ENCODE data around the gene NR1H4. TPM values are rescaled to one million over a fixed set of nuclear protein-coding genes. Genes with fewer than 3 reads are reported as not detected.
"Not testable (repeated sequence)": the region's sequence is repeated elsewhere in the genome, so short reads cannot be mapped to it uniquely, and the experiment has no call there.

The NR1H4 gene
- polyA plus RNA-seq, 1 donor from 2014 or later, result not detected

- Mint-ChIP-seq H3K4me1 (no peaks in the 10 kb centered on the region), H3K4me3 (no peak overlapping the region), H3K27me3 (no peaks in the 10 kb centered on the region), H3K36me3 (no peaks in the 10 kb centered on the region), H3K27ac (no peak overlapping the region), H3K9me3 (no peaks in the 10 kb centered on the region)
Measured at GRCh38 chr12:100485983-100486382, 12.3 kb downstream of the NR1H4 start.

GRCh38 chr12:100489251-100489820 lies 15.7 kb downstream of the NR1H4 start:
- Mint-ChIP-seq H3K27me3 (no peaks in the 10 kb centered on the region), H3K4me3 (no peak overlapping the region), H3K4me1 (no peaks in the 10 kb centered on the region), H3K27ac (no peak overlapping the region), H3K9me3 (peaks cover 0 to 1% (median 0%) of the 10 kb centered on the region in 3 donors), H3K36me3 (no peaks in the 10 kb centered on the region)

- Mint-ChIP-seq H3K9me3 (peaks cover 0 to 1% (median 0%) of the 10 kb centered on the region in 3 donors), H3K36me3 (no peaks in the 10 kb centered on the region), H3K4me3 (no peak overlapping the region), H3K4me1 (no peaks in the 10 kb centered on the region), H3K27me3 (no peaks in the 10 kb centered on the region), H3K27ac (no peak overlapping the region)
Measured at GRCh38 chr12:100490056-100490455, 16.4 kb downstream of the NR1H4 start.

- H3K9me3 Mint-ChIP-seq, result peaks cover 0 to 1% (median 0%) of the 10 kb centered on the region in 3 donors
- H3K4me1 Mint-ChIP-seq, result no peaks in the 10 kb centered on the region
- H3K4me3 Mint-ChIP-seq, result no peak overlapping the region
- H3K27ac Mint-ChIP-seq, result no peak overlapping the region
- H3K27me3 Mint-ChIP-seq, result no peaks in the 10 kb centered on the region
- H3K36me3 Mint-ChIP-seq, result no peaks in the 10 kb centered on the region
Measured at GRCh38 chr12:100491104-100491503, 17.4 kb downstream of the NR1H4 start.

GRCh38 chr12:100493396-100494012 lies 19.8 kb downstream of the NR1H4 start:
- H3K27ac Mint-ChIP-seq, result no peak overlapping the region
- H3K36me3 Mint-ChIP-seq, result no peaks in the 10 kb centered on the region
- H3K9me3 Mint-ChIP-seq, result peaks cover 0 to 1% (median 0%) of the 10 kb centered on the region in 3 donors
- H3K27me3 Mint-ChIP-seq, result no peaks in the 10 kb centered on the region
- no peaks in the 10 kb centered on the region for H3K4me1 Mint-ChIP-seq
- H3K4me3 Mint-ChIP-seq, result no peak overlapping the region

- H3K27ac Mint-ChIP-seq, result no peak overlapping the region
- H3K4me1 Mint-ChIP-seq, result no peaks in the 10 kb centered on the region
- H3K27me3 Mint-ChIP-seq, result no peaks in the 10 kb centered on the region
- H3K36me3 Mint-ChIP-seq, result no peaks in the 10 kb centered on the region
- no peak overlapping the region for H3K4me3 Mint-ChIP-seq
- peaks cover 0 to 1% (median 0%) of the 10 kb centered on the region in 3 donors for H3K9me3 Mint-ChIP-seq
Measured at GRCh38 chr12:100494026-100494425, 20.4 kb downstream of the NR1H4 start.

GRCh38 chr12:100494538-100494937 lies 20.9 kb downstream of the NR1H4 start:
- H3K36me3 Mint-ChIP-seq, result no peaks in the 10 kb centered on the region
- no peaks in the 10 kb centered on the region for H3K4me1 Mint-ChIP-seq
- no peak overlapping the region for H3K27ac Mint-ChIP-seq
- no peaks in the 10 kb centered on the region for H3K27me3 Mint-ChIP-seq
- no peak overlapping the region for H3K4me3 Mint-ChIP-seq
- H3K9me3 Mint-ChIP-seq, result peaks cover 0 to 1% (median 0%) of the 10 kb centered on the region in 3 donors

GRCh38 chr12:100497105-100497795 lies 23.6 kb downstream of the NR1H4 start:
- Mint-ChIP-seq H3K36me3 (no peaks in the 10 kb centered on the region), H3K9me3 (no peaks in the 10 kb centered on the region), H3K27ac (no peak overlapping the region), H3K4me3 (no peak overlapping the region), H3K4me1 (no peaks in the 10 kb centered on the region), H3K27me3 (no peaks in the 10 kb centered on the region)

- Mint-ChIP-seq H3K27me3 (no peaks in the 10 kb centered on the region), H3K9me3 (peaks cover 0 to 2% (median 0%) of the 10 kb centered on the region in 3 donors), H3K36me3 (no peaks in the 10 kb centered on the region), H3K4me1 (no peaks in the 10 kb centered on the region), H3K4me3 (no peak overlapping the region), H3K27ac (no peak overlapping the region)
Measured at GRCh38 chr12:100498141-100498540, 24.5 kb downstream of the NR1H4 start.

- Mint-ChIP-seq H3K9me3 (peaks cover 0 to 2% (median 0%) of the 10 kb centered on the region in 3 donors), H3K27me3 (no peaks in the 10 kb centered on the region), H3K36me3 (no peaks in the 10 kb centered on the region), H3K27ac (no peak overlapping the region), H3K4me1 (no peaks in the 10 kb centered on the region), H3K4me3 (no peak overlapping the region)
Measured at GRCh38 chr12:100499416-100499815, 25.8 kb downstream of the NR1H4 start.

- H3K4me1 Mint-ChIP-seq, H3K4me3 Mint-ChIP-seq, H3K9me3 Mint-ChIP-seq, H3K27me3 Mint-ChIP-seq, H3K36me3 Mint-ChIP-seq, H3K27ac Mint-ChIP-seq: not testable (repeated sequence)
Measured at GRCh38 chr12:100502718-100503117, 29.1 kb downstream of the NR1H4 start.

GRCh38 chr12:100503228-100503628 lies 29.6 kb downstream of the NR1H4 start:
- no peak overlapping the region for H3K4me3 Mint-ChIP-seq
- H3K27ac Mint-ChIP-seq, result no peak overlapping the region
- H3K27me3 Mint-ChIP-seq, result peaks cover 3% of the 10 kb centered on the region
- no peaks in the 10 kb centered on the region for H3K4me1 Mint-ChIP-seq
- peaks cover 0 to 2% (median 0%) of the 10 kb centered on the region in 3 donors for H3K9me3 Mint-ChIP-seq
- H3K36me3 Mint-ChIP-seq, result no peaks in the 10 kb centered on the region

GRCh38 chr12:100504804-100505203 lies 31.1 kb downstream of the NR1H4 start:
- no peaks in the 10 kb centered on the region for H3K4me1 Mint-ChIP-seq
- peaks cover 0 to 2% (median 0%) of the 10 kb centered on the region in 3 donors for H3K9me3 Mint-ChIP-seq
- H3K4me3 Mint-ChIP-seq, result no peak overlapping the region
- no peaks in the 10 kb centered on the region for H3K36me3 Mint-ChIP-seq
- H3K27ac Mint-ChIP-seq, result no peak overlapping the region
- peaks cover 3% of the 10 kb centered on the region for H3K27me3 Mint-ChIP-seq

GRCh38 chr12:100508751-100509150 lies 35.1 kb downstream of the NR1H4 start:
- no peaks in the 10 kb centered on the region for H3K9me3 Mint-ChIP-seq
- H3K4me3 Mint-ChIP-seq, result no peak overlapping the region
- H3K27ac Mint-ChIP-seq, result no peak overlapping the region
- H3K36me3 Mint-ChIP-seq, result no peaks in the 10 kb centered on the region
- H3K4me1 Mint-ChIP-seq, result no peaks in the 10 kb centered on the region
- H3K27me3 Mint-ChIP-seq, result peaks cover 3% of the 10 kb centered on the region

GRCh38 chr12:100512692-100513091 lies 39.0 kb downstream of the NR1H4 start:
- Mint-ChIP-seq H3K4me3 (no peak overlapping the region), H3K36me3 (no peaks in the 10 kb centered on the region)

GRCh38 chr12:100515968-100516367 lies 42.3 kb downstream of the NR1H4 start:
- H3K9me3 Mint-ChIP-seq, result peaks cover 0 to 12% (median 4%) of the 10 kb centered on the region in 3 donors
- H3K27me3 Mint-ChIP-seq, result no peaks in the 10 kb centered on the region
- no peaks in the 10 kb centered on the region for H3K4me1 Mint-ChIP-seq
- H3K27ac Mint-ChIP-seq, result no peak overlapping the region
- no peaks in the 10 kb centered on the region for H3K36me3 Mint-ChIP-seq
- no peak overlapping the region for H3K4me3 Mint-ChIP-seq

More at GRCh38 chr12:100512692-100513091, 39.0 kb downstream of the NR1H4 start:
- H3K4me1 Mint-ChIP-seq, result no peaks in the 10 kb centered on the region
- no peak overlapping the region for H3K27ac Mint-ChIP-seq
- peaks cover 0 to 8% (median 2%) of the 10 kb centered on the region in 3 donors for H3K9me3 Mint-ChIP-seq
- H3K27me3 Mint-ChIP-seq, result peaks cover 3% of the 10 kb centered on the region
